Measurements from ENCODE around the gene SOHLH1.

SOHLH1 gene

DNA sequence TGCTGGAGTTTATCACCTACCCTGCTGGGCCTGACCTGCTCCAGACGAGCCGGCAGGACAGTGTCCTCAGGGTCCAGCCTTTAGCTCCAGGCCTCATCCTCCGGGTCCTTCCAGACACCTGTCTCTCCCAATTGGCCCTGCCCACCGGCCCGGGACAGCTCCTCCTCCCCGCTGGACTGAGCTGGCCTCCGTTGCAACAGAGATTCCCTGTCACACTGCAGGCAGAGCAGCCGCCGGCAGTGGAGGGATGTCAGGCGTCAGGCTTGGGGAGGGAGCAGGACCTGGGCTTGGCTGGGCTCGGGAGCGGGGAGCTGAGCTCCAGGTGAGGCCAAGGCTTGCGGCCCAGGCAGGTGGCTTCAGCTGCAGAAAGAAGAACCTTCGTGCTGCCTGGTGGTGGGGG, 4.4 kb upstream of the SOHLH1 start:
- no peak for DNase-seq (ENCODE audit: low read depth)

DNA sequence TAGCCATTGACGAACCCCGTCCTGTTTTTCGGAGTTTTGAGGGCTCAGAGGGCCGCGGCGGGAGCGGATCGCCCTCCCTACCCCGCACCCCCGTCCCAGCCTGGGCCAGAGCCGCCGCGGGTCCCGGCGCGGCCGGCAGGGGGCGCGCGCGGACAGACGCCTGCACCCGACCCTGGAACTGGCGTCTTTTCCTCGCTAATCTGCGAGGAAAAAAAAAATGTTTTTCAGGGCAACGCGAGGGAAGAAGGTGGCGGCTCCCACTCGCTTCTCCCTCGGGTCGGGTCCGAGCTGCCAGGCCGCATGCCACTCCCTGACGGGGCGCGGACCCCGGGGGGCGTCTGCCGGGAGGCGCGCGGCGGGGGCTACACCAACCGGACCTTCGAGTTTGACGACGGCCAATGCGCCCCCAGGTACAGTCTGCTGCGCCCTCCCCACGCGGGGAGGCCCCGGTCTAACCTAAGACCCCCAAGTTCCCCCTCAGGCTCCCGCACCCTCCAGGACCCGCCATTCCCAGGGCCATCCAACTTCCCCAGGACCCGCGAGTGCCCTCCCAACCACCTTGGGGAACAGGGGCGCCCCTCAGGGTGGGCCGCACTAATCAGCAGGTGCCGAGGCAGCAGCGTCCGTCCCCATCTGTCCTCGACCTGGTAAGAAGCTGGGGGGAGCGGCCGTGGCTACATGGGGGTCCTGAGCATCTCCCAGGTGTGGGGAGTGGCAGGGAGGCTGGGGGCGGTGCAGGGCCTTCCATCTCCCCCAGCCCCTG, 2.9 kb upstream of the SOHLH1 start, which contains the start of gene KCNT1:
Gene KCNT1 (plus strand): TSS at position 227 of the 763 bp plus-strand sequence. CDS start 74 bp downstream, at position 301.
- peak; percentile 21 for DNase-seq (ENCODE audit: low read depth)

DNA sequence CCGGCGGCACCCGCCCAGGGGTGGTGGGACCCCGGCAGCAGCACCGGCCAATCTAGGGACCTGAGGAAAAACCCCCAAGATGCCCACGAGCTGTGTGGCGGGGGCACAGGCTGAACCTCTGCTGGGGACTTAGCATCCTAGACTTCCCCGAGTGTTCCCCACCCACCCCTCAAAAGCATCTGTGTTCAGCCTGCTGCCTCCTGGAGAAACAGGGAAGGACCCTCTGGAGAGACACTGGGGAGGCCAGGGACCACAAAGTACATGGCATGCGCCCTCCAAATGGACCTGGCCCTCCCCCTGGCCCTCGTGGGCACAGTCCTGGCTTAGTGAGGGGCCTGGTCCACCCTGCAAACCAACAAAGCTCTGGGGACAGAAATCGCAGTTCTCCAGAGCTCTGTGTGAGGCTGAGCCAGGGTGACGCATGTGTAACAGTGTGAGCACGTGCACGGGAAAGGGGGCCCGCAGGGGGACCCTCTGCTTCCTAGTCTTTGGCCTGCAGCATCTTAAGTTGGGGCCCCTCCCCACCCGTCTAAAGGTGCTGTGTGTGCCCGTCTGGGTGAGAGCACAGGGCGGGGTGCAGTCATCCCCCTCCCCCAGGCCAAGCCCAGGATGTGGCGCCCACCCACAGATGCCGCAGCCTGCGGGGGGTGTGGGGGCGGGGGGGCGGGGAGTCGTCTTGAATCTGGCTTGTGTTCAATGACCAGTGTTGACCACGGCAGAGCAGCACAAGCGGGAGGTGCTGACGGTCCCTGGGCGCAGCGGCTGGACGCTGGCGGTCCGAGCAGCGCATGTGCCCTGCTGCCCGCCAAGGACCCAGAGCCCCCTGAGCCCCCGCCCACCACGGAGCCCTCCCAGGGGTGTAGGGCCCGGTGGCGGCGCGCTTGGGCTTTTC, 2.0 kb upstream of the SOHLH1 start:
- no peak for DNase-seq (ENCODE audit: low read depth)

DNA sequence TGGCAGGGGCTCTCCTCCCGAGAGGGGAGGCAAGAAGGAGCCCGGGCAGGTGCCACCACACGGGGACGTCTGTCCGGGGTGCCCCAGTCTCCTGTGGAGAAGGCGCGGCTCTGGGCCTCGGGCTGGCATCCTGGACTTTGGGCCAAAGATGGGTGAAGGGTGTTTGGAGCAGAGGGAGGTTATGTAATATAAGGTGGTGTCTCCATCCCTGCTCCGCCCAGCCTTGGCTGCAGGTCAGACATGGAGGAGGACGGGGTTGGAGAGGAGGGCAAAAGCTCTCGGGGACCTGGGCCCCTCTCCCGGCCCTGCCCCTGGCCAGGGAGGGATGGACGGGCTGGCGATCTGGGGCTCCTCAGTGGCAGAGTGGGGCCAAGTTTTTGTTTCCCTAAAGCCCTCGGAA, 1.2 kb upstream of the SOHLH1 start:
- no peak for DNase-seq (ENCODE audit: low read depth)

DNA sequence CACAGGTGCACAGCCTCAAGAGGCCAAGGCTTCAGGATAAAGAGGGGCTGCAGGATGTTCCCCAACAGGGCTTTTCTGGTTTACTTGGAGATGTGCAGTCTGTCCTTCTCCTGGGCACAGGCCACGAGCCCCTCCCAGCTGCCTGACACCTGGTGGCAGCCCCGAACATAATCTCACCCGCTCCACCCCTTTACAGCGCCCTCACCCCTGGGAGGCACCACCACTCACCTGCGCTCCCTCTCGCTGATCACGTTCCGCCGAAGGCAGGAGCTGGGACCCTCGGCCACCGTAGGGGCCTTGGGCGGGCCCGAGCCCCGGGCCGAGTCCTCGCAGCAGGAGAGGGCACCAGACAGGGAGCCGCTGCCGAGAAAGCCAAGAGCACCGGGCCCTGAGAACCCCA, 514 bp downstream of the SOHLH1 start:
- no peak for DNase-seq (ENCODE audit: low read depth)

DNA sequence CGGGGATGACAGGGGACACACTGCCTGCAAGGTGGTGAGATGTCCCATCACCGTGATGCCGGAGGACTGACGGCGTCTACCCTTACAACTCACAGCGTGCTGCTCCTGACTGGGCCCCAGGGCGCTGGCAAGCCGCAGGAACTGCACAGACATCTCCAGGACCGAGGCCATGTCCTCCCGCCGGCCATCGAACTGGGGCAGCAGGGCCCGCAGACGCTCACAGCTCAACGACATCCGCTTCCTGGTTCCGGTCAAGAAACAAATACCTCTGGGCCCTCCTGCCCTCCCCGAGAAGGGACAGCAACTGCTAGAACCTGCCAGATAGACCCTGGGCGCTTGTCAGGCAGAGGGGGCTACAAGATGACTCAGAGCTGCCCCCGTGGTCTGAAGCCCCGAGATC, 1.0 kb downstream of the SOHLH1 start:
- no peak for DNase-seq (ENCODE audit: low read depth)

DNA sequence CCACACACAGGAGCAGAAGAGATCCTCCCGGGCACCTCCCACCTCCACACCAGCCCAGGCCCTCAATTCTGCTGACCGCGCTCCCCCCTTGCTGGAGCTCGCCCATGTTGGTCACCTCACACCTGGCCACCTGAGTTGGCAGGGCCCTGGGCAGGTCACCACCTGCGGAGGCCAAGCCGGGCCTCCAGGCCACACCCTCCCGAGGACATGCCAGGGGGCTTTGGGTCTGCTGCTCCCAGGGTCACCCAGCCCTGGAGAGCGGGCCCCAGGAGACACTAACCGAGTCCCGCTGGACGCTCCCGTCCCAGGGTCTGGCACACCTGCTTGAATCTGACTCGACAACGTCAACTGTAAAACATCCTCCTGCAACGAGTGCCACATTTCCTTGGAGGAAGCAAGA, 2.1 kb downstream of the SOHLH1 start:
- no peak for DNase-seq (ENCODE audit: low read depth)

DNA sequence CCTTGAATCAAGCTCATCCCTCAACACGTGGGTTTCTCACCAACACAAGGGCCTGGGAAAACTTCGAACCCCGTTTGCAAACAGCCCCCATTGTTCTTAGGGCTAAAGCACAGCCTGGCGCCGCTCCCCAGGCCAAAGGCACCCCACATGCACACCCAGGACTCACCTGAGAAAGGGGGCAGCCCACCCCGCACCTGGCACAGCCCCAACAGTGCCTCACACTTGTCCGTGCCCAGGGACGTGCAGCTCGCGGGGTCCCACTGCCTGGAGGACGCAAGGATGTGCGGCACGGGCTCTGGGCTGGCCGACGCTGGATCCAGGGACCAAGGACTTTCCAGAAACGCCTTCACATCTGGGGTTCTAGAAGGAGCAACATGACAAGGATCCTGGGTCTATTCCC, 2.8 kb downstream of the SOHLH1 start:
- DNase-seq (ENCODE audit: low read depth), result no peak

DNA sequence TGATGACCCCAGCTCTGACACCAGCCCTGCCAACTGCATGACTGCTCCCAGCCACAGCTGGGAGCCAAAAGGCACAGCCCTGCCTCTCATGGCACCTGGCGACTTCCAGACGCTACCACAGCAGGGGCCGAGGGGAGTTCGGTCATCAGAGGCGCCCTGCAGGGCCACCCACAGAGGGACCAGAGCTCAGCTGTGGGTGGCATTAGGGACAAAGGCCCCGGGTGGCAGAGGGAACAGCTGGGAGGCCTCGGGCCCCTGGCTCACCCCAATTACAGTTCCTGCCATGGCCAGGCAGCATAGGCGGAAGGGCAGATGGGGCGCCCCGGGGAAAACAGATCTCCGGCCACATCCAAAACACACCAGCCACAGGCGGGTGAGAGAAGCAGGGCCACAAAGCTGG, 3.6 kb downstream of the SOHLH1 start:
- no peak for DNase-seq (ENCODE audit: low read depth)

DNA sequence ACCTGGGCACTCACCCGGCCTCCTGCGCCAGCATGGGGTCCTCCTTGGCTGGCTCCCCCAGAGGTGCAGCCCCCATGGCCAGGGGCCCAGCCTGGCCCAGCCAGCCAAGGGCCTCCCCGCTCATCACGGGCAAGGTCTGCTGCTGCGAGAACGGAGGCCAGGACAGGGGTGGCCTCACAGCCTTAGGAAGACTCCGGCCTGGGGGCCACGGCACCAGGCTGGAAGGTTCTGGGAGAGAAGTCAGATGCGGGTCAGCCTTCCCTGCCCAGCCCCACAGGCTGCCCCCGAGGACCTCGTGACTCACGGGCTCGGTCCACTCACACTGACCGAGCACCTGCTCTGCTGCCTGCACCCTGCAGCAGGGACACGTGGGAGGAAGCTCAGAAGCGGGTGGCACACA, 4.2 kb downstream of the SOHLH1 start:
- DNase-seq (ENCODE audit: low read depth), result no peak

DNA sequence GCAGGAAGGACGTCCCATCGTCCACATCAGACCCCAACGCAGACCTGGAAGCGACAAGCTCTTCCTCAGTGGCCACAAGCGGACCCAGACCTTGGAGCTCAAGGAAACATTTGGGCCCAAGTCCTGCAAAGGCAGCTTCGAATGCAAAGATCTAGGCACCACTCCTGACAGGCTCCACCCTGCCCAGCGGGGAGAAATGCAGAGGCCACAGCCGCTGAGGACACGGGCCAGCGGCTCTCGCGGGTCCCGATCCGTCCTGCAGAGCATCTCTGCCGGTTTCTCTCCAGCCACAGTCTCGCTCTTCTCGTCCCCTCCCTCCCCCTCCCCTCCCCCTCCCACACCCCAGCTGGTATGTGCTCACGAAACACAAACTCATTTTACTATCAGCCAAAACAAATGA, 4.9 kb downstream of the SOHLH1 start:
- DNase-seq (ENCODE audit: low read depth), result no peak

DNA sequence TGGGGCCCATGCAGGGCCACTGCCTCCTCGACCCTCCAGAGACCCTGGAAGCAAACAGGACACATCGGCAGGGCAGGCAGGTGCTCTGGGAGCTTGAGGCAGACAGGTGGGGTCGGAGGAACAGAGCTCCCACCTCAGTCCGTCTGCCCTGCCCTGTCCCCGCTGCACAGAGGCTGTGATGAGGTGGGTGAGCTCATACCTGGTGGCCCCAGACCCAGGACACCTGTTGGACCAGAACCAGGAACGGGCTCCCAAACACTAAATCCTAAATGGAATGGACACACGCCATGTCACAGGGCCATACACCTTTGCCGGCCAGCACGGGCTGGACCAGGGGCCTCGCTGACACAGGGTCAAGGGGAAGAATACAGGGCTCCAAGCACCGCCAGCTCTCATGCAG, 5.5 kb downstream of the SOHLH1 start:
- DNase-seq (ENCODE audit: low read depth), result no peak

DNA sequence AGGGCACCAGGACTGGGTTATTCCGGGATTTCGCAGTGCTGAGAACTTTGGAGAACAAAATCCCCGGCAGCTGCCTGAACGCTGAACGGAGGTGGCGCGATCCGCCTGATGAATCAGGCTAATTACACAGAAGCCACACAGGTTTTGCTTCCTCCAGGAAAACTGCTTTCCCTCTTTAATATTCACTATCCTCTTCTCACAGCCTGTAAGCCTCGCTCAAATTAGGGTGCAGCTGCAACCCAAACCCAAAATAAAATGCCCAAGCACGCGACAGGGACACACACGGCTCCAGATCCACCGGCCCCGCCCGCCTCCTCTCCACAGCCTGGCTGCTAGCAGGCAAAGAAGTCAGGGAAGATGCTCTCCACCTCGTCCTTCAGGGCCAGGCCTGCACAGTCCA, 6.0 kb downstream of the SOHLH1 start:
- DNase-seq (ENCODE audit: low read depth), result no peak

DNA sequence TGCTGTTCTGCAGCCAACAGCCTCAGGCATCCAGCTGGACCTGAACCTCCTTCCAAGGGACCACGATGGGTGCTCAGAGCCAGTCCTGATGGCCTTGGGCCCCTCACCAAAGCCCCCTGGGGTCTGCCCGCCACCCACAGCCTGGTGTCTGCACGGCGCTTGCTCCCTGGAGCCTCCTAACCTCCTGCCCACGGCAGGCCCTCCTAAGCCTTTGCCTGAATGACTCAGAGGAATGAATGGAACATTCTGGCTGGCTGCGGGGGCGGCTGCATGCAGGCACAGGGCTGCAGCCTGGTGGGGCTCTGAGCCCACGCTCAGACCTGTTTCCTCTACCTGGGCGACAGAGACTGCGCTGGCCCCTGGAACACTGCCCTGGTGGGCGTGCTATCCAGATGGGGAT, 6.9 kb downstream of the SOHLH1 start:
- DNase-seq (ENCODE audit: low read depth), result no peak

DNA sequence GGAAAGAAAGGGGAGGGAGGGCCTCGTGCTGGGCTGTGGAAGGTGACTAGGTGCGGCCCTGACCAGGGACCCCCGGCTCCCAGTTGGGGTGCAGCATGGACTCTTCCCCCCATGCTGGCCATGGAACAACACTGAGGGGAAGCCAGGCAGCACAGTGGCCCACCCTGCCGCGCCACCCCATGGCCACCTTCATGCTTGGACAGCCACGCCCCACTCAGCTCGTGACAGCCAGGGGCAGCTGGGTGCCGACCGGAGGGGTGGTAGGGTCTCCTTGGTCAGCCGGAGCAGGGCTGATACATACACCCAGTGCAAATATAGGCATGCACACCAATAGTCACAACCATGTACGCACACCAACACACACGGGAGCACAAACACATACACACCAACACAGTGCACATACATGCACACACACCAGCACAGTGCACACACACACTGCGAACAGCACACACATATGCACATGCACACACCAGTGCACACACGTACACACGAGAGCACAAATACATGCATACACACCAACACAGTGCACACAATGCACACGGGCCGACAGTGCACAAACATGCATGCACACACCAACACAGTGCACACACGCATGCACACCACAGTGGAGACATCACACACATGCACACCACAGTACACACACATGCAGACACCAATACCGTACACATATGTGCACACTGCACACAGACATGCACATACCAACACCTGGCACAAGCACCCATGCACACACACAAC, 8.3 kb downstream of the SOHLH1 start:
- DNase-seq (ENCODE audit: low read depth), result no peak

DNA sequence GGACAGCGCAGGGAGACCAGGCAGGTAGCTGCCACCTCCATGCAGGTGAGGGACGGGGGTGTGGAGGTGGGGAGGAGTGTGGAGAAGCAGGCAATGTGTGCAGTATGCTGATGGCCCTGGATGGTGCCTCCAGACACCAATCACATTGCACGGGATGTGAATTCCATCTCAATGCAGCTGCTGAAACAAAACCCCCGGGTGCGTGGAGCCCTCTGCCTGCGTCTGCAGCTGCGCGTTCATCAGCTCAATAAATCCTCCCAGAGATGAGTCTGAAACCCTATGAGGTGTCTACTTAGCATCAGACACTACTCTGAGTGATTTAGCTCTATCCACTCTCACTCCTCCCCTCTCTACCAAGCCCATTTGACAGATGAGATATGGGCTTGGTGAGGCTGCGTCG, 10.3 kb downstream of the SOHLH1 start:
- DNase-seq (ENCODE audit: low read depth), result no peak

DNA sequence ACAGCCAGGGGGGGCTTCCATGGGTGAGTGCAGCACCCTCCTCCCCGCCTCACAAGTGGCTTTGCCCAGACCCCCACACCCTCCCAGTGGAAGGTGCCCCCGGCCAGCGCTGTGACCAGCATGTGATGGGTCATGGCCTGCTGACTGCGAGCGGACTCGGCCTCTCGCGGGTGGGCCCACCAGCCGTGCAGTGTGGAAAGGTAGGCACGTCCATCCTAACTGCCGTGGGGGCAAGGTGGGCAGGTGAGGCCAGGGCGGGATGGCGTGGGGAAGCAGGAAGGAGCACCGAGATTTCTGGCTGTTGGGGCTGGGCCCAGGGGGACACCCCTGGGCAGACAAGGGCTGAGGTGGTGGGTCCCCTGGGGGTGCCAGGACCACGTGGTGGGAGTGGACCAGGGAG, 12.1 kb downstream of the SOHLH1 start:
- DNase-seq (ENCODE audit: low read depth), result no peak

DNA sequence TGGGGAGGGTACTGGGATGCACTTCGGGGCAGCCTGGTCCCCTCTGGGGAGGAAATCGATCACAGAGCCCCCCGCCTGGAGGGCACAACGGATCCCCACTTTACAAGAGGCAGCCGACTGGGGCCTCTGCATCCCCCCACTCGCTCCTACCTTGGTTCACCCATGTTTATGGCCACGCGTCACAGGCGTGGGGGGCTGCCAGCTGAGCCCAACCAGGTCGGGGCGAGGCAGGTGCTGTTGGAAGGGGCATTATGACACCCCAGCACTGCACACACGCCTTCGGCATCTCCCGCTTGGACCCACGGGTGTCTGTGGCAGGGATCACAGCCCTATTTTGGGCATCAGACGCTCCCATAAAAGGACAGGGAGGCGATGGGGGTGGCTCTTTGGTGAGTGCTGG, 14.6 kb downstream of the SOHLH1 start:
- no peak for DNase-seq (ENCODE audit: low read depth)

DNA sequence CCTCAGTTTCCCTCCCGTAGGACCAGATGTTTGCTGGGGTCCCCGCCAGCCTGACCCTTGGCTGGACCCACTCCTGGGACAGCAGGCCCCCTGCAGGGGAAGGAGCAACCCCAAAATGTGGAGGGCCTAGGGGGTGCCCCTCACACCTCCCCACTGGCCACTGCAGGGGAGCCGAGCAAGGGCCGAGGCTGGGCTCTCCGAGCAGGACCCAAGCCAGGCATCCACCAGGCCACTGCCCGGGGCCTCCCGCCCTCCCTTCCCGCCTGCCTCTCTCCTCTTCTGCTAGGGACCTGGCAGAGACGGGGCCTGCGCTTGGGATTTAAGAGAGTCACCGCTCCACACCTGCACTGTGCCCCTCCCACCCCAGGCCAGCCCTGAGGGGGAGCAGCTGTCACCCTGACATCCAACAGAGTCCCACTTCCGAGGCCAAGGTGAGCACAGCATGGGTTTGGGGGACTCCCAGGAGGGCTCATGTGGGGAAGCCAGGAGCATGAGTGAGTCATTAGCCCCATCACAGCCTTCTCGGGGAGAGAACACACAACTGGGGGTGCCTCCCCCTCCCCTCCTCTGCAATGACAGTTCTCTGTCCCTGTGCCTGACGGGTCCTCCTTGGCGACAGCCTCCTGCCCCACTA, 15.8 kb downstream of the SOHLH1 start:
- DNase-seq (ENCODE audit: low read depth), result no peak

DNA sequence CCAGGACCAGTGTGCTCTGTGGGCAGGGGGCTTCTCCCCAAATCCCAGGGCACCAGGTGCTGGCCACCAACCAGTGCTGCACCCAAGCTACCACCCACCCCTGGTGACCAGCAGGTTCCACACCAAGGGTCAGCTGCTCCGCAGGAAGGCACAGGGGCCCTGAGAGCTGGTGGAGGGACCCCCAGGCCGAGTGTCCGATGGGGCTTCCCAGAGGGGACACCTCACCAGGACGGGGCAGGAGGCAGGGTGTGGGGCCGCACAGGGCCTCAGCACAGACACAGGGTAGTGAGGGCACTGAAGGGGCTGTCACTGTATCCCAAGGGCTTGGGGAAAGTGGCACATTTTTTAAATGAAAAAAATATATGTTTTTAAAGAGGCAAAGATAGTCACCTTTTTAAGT, 18.1 kb downstream of the SOHLH1 start:
- DNase-seq (ENCODE audit: low read depth), result no peak

DNA sequence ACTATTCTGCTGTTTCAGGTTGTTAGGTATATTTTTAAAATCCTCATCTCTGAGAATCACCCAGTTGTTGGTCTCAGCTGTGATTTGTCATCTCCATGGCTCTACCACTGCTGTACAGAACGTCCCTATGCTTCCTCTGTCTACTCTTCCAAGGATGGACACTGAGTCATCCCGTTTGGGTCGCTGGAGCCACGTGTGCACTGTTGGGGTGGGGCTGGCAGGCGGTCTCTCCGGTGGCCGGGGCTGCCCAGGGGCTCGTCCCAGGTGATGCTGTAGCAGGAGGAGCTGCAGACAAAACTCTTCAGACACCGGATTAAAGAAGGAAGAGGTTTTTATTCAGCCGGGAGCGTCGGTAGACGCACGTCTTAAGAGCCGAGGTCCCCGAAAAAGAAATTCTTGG, 19.2 kb downstream of the SOHLH1 start:
- no peak for DNase-seq (ENCODE audit: low read depth)

Data from stimulated activated CD8-positive, alpha-beta memory T cell treated with anti-CD3 and anti-CD28 coated beads, Interleukin-12 subunit alpha, Interleukin-12 subunit beta, amount 100 ng/mL, for 1 hour (primary cell).